Ureter (tissue), 1 donor: Measurements from ENCODE around the gene TLR1. TPM values are rescaled to one million over a fixed set of nuclear protein-coding genes. Genes with fewer than 3 reads are reported as not detected.
A peak's percentile ranks its signal among the peaks of the same experiment; 100 is the strongest.
"Not testable (repeated sequence)": the region's sequence is repeated elsewhere in the genome, so short reads cannot be mapped to it uniquely, and the experiment has no call there.

Source experiments
- DNase-seq: peaks from one replicate; pipeline ENCODE4 v3.0.0-alpha.2; 2020; ENCODE audit warnings: low spot score
- total RNA-seq: library from RNA; stranded (reverse); gene quantifications from one replicate; pipeline ENCODE4 v1.2.4, GENCODE V29; 2023
- donor health status: DM: yes; HTN: yes; CAD: no.

Gene TLR1
- total RNA-seq, 1 donor from 2014 or later: 4.0 TPM

DNA sequence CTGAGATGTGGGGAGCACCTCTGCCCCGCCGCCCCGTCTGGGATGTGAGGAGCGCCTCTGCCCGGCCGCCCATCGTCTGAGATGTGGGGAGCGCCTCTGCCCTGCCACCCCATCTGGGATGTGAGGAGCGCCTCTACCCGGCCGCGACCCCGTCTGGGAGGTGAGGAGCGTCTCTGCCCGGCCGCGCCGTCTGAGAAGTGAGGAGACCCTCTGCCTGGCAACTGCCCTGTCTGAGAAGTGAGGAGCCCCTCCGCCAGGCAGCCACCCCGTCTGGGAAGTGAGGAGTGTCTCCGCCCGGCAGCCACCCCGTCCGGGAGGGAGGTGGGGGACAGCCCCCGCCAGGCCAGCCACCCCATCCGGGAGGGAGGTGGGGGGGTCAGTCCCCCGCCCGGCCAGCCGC is 2.9 kb upstream of the TLR1 start:
- not testable (repeated sequence) for DNase-seq

DNA sequence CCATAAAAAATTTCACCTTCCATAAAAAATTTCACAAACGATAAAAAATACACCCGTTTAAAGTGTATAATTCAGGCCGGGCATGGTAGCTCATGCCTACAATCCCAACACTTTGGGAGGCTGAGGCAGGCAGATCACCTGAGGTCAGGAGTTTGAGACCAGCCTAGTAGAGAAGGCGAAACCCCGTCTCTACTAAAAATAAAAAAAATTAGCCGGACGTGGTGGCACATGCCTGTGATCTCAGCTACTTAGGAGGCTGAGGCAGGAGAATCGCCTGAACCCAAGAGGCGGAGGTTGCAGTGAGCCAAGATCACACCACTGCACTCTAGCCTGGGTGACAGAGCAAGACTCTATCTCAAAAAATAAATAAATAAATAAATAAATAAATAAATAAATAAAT is 1.7 kb upstream of the TLR1 start:
- DNase-seq: not testable (repeated sequence)

DNA sequence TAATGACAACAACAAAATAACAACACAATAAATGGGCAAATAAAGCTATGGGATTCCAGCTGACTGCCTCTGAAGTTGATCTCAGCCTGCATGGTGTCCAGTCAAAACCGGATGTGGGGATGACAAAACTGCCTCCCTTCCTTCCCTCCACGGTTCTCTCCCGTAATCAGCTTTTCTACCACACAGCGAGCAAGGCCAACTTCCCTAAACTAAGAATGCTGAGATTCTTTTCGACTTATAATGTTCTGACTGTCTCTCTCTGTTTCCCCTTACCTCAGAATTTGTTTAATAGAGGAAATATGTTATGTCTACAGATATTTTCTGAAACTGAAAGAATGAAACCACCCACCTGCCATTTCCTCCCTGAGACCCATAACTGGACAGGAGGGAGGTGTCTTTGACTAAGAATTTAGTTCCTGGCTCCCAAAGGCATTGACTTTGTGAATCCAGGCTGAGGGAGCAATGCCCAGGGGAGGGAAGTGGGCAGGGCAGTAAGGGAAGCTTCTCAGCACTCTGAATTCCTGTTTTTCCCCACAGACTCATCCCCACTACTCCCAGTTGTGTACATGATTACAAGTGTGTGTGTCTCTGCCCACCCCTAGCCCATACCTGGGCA is 1.0 kb upstream of the TLR1 start:
- DNase-seq: no peak

DNA sequence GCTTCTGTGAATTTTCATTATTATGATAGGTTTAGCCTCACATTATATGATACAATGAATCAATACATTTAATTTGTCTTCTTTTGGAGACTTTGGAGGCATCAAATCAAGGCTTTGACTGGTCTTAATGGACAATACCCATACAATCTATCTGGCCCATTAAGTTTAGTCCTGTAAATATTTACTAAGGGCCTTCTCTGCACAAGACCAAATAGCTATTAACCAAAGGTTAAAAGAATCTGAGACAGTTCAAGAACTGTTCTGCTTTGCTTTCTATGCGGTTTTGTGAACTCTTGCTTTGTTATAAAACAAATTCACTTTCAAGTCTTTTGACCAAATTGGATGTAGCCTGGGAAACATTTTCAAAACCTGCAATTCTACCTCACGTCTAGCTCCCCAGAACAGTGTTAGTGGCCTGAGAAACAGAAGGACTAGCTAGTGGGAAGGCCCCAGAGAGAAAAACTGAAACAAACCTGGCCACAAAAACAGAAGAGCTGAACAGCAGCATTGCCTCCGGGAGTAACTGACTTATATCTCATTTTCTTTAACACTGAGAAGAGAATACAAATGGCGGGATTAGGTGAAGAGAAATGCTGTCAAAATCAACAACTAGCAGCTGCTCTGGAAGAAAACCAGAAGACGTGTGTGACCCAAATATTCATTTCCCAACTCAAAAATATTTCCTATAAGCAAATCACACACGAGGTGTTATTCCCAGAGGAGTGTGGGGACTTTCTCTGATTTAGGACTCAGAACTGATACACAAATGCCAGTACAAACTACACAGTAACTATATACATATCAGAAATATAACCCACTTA is 548 bp downstream of the TLR1 start:
- DNase-seq: no peak

DNA sequence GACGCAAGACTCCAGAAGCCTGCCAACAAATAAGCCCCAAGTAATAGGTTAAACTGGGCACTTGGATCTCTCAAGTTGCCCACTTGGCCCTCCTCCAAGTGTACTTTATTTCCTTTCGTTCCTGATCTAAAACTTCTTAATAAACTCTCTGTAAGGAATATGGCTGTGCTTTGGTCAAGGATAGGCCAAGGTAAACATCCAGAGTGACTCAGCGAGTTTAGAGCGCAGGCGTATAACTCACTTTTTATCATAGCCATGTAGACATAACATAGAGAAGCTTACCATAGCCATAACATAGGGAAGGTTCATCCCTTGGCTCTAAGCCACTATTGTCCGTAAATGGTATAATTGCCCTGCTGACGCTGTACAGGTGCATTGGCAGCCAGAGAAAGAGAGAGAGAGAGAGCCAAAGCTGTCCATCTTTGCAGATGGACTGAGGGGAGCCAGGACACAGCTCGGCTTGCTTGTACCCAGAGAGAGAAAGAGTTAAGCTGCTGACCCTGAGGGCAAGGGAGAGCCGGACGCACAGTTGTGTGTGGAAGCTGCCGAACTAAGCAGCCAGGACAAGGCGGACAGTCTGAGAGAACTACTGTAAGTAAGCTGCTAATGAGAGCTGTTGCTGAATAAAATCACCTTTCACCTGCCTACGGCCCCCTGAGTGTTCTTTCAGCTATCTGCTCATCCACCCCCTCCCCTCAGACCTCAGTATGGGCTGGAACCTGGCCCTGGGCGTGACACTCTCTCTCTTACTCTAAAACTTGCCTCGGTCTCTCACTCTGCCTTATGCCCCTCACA is 1.8 kb downstream of the TLR1 start:
- DNase-seq: no peak

DNA sequence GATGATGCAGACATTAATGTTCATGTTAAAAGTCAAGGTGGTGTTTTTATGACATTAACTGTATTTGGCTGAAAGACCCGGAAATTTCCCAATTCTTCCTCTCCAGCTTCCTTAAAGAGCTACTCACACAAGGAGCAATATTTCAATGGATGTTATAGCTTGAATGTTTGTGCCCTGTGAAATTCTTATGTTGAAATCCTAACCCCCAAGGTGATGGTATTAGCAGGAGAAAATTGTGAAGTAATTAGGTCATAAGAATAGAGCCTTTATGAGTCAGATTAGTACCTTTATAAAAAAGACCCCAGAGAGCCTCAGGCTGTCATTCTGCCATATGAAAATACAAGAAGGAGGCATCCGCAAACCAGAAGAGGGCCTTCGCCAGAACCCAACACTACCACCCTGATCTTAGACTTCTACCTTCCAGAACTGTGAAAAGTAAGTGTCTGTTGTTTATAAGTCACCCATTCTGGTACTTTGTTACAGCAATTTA is 3.6 kb downstream of the TLR1 start:
- no peak for DNase-seq

DNA sequence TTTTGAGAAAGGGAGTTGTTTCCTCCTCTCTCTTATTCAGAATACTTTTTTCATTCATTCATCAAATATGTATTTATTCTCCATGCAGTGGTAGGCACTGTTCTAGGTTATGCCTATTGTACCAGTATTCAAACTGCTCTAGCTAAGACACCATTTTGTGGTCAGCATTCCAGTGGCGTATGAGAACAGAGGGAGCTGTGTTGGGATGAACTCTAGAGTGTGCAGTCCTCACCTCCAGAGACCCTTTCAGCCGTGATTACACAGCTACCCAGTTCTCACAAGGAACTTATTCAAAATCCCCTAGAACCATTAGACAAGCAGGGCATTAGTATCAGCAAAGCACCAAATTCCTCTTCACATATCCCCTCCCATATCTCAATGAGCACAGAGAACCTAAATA is 4.2 kb downstream of the TLR1 start:
- DNase-seq: no peak

DNA sequence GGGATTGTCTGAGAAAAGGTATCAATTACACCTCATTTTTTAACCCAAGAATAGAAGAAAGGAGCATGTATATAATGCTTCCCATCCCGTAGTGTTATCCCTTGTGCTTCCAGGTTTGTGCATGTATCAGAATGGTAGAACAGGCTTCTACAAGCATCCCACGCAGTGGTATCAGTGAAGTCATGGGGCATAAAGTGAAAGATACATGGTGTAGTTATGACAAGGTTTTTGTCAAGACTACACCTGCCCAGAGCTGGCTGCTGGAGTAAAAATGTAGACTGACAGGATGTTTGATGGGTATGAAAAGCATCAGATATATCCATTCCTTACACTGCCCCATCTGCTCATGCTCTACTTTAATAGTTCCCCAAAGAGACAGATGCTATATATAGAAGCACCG is 9.5 kb downstream of the TLR1 start:
- DNase-seq: no peak

DNA sequence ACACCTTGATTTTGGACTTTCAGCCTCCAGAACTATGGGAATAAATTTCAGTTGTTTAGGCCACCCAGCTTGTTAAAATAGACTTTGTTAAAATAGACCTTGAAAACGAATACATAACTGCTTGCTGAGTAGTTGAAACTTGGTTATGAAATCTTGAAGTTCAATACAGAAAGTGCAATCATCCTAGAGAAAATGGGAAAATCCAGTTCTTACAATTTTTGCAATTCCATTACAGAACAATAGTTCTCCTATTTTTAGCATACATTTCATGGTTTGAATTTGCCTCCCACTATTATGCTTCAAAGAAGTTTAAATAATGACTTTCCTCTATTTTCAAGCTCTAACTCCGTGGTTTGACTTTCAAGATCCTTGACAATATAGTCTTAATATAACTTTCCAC is 10.5 kb downstream of the TLR1 start:
- no peak for DNase-seq

DNA sequence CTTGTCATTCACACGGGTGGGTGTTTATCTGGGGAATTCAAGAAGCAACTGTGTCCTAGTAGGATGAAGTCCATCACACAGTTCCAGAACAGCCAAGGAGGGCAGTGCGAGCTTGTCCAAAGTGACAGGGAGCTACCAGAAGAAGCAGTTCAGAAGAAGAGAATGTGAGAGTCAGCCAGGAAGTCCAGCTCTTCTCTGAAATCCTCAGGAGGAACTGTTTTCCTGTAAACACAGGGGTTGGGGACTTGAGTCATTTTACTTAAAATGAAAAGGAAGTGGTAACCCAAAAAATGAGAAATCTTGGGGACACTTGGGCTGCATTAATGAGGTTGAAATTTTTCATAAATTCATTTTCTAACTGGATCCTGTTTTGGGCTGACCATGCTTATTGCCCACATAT is 13.6 kb downstream of the TLR1 start:
- DNase-seq: no peak

DNA sequence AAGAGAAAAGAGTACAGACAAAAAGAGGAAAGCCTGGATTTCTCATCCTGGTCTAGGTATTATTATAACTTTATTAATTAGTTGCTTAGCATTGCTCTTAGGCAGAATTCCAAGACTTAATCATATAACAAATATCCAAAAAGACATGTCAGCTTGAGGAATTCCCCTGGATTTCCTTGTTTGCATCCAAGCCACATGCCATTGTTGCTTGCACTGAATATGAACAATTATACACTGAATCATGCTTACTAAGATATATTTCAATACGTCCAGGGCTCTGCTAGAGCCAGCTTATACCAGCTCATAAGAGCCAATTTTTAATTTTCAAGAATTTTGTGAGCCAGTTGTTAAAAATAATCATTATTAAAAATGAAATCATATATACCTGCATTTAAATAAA is 16.3 kb downstream of the TLR1 start:
- no peak for DNase-seq

DNA sequence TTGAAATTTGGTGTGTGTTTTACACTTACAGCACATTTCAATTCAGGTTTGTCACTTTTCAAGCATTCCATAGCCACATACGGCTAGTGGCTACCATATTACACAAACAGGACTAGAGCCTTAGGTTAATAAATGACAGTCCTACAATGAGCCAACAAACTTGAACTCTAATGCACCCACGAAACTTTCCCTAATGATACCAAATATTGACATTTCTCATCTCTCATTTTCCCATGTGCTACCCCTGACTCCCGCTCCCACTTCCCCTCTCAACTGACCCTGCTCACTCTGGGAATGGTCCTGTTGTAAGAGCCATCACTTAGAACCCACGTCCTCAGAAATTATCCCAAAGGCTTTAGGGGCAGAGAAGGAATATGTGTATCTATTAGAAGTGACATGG is 16.9 kb downstream of the TLR1 start:
- DNase-seq: no peak

DNA sequence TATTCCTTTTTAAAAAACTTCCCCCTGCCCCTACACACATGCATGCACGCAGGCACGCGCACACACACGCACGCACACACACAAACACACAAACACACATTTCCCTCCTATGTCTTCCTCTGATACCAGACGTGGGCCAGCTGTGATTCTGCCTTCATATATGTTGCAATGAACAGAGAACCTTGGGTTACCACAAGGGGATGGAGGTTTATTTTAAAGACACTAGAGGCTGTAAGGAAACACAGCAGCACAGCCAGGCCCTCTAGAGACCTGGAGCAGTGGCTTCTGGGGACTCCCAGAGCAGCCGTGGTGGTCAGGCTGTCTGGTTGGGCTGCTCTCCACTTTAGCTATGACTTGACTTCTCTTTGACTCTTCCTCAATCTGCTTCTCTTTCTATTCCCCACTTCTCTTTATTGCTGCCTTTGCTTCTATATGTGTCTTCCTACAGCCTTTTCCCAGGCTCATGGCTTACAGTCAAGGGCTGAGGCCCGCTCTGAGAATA is 18.6 kb downstream of the TLR1 start:
- DNase-seq: no peak

DNA sequence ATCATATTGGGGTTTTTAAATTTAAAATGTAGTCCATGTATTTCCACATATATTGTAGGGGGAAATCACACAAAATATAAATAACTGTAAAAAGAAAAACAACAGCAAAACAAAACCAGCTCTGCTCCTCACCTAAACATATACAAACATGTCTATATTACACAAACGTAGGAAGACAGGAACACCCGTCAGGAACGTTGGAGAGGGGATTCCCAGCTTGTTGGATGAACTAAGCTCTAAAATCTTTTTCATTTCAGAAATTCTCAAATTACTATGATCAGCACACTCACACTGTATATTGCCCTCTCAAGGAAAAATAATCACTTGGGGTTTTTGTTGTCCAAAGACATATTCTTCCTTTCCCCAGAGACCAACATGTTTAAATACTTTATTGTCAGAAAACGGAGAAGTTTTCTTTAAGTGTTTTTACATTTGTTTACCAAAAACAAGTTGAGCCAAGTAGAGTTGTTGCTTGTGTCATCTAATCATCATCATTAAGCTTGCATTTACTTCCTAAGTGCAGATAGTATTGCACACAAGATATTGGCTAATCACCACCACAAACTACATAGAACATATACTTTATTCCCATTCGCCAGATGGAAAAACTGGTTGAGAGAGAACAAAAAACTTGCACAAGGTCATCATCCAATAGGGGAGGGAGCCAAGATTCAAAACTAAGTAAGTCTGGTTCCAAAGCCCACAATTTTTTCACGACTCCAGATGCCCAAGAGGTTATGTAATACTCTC is 19.4 kb downstream of the TLR1 start:
- DNase-seq: no peak

DNA sequence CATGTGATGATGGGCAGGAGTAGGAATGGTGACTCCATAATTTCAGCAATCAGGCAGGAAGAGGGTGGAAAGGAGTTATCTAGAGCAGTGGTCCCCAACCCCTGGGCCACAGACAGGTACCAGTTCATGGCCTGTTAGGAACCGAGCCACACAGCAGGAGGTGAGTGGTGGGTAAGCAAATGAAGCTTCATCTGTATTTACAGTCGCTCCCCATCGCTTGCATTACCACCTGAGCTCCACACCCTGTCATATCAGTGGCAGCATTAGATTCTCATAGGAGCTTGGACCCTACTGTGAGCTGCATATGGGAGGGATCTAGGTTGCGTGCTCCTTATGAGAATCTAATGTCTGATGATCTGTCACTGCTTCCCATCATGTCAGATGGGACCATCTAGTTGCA is 20.4 kb downstream of the TLR1 start:
- DNase-seq: no peak

DNA sequence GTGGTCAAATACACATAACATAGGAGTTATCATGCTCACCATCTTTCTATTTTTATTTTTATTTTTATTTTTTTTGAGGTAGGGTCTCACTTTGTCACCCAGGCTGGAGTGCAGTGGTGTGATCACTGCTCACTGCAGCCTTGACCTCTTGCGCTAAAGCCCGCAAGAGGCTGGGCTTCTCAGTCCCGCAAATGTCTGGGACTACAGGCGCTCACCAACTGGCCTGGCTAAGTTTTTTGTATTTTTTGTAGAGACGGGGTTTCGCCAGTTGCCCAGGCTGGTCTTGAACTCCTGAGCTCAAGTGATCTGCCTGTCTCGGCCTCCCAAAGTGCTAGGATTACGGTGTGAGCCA is 21.5 kb downstream of the TLR1 start:
- no peak for DNase-seq

DNA sequence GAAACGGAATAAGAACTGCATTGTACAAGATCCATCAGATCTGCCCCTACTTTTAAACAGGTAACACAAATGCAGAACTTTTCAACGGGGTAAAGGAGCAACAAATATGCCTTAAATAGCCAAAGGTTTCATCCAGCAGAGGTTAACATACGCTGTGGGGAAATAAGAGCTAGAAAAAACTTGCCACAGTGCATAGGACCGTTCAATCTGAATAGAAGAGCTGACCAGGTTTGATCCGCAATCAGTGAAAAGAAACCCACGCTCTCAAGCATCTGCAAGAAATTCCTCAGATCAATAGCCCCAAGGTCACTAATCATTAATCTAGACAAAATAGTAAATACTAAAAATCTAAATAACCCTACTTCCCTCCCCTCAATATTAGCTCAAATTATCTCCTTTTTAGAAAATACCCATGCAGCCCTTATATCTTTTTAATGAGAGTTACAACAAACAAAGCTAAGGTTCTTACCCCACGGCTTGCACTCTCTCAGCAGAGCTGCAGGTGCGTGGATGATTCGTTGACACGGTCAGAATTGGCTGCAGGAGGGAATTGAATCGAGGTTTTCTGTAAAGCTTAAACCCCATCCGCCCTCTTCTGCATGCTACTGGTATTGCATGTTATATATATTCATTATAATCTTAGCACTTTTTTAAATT is 22.0 kb downstream of the TLR1 start, which contains the start of gene TLR10:
Gene TLR10, minus strand, starts transcription at position 539 of the 657 bp plus-strand sequence. CDS start 7,400 bp downstream, outside the sequence.
- DNase-seq: peak; percentile 55

DNA sequence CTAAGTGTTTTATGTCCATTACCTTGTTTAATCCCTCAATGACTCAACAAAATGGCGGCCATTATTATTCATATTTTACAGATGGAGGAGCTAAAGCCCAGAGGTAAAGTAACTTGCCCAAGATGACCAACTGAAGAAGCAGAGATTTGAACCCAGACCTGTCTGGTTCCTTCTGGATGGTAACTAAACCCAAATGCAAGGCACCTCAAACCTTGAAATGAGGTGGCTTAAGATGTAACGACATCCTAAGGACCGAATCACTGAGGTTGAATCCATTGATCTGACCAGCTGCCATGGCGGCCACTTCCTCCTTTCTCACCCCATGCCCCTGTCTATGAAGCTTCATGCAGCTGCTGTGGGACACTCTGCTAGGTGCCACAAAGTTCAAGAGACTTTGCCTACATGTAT is 22.7 kb downstream of the TLR1 start:
- no peak for DNase-seq

DNA sequence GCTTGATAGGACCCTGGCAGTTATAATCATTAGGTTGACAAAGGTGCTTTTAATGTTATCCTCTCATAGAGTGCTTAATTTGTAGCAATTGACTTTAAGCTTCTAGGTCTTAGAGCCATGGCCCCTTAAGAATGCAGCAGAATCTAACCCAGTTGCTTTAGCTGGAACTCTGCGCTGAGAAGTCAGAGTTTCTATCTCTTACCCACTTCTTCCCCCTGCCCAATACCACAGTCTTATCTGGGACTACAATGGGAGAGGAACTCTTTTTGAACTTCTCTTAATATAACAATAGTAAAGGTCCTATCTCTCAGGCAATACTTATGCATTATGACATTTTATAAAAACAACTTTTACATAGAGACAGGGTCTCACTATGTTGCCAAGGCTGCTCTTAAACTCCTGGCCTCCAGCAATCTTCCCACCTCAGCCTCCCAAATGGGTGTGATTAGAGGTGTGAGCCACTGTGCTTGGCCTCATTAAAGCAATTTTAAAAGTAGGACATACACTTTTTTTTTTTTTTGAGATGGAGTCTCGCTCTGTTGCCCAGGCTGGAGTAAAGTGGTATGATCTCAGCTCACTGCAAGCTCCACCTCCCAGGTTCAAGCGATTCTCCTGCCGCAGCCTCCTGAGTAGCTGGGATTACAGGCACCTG is 23.6 kb downstream of the TLR1 start:
- DNase-seq: no peak

DNA sequence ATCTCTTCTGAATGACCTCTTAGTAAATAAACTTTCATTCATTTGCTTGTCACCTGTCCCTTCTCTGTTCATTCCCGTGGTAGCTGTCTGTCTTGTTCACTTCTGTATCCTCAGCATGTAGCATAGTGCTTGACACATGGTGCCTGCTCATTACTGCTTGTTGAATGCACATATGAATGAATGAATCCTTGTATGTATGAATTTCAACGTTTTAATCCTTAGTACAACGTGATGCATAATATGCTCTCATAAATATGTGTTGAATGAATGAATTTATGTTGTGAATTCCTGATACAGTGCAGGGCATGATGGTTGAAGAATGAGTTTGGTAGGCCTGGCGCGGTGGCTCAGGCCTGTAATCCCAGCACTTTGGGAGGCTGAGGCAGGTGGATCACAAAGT is 24.8 kb downstream of the TLR1 start:
- no peak for DNase-seq

DNA sequence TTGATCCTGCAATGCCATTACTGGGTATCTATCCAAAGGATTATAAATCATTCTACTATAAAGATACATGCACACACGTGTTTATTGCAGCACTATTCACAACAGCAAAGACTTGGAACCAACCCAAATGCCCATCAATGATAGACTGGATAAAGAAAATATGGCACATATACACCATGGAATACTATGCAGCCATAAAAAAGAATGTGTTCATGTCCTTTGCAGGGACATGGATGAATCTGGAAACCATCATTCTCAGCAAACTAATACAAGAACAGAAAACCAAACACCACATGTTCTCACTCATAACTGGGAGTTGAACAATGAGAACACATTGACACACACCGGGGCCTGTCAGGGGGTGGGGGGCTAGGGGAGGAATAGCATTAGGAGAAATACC is 26.7 kb downstream of the TLR1 start:
- not testable (repeated sequence) for DNase-seq
